Mesenchymal stem cell (in vitro differentiated cells and primary cell): ENCODE data around the gene ANKRD40CL.
A peak's percentile ranks its signal among the peaks of the same experiment; 100 is the strongest.

Source experiments
- DNase-seq: peaks from one replicate; pipeline ENCODE4 v3.0.0-alpha.2; 2013
- H2AFZ ChIP-seq: one replicate; pipeline ENCODE4 v1.6.1; 2013; ENCODE audit warnings: low read depth, mild to moderate bottlenecking, control low read depth, inconsistent platforms, low read length, moderate library complexity
- H2AK5ac ChIP-seq: 2 replicates; pipeline ENCODE4 v1.6.1; 2013; ENCODE audit warnings: low read length, moderate library complexity, mild to moderate bottlenecking, inconsistent platforms; ENCODE audit not compliant: severe bottlenecking
- H2BK120ac ChIP-seq: one replicate; pipeline ENCODE4 v1.6.1; 2013; ENCODE audit warnings: low read depth, mild to moderate bottlenecking, inconsistent platforms, low read length, moderate library complexity
- H2BK12ac ChIP-seq, 2 experiments: one replicate each; pipeline ENCODE4 v1.6.1; 2013; ENCODE audit warnings: inconsistent platforms in 2 of 2, low read length in 2 of 2, mild to moderate bottlenecking in 2 of 2, moderate library complexity in 2 of 2, control low read depth in 1 of 2
- H2BK15ac ChIP-seq: one replicate; pipeline ENCODE4 v1.6.1; 2013; ENCODE audit warnings: mild to moderate bottlenecking, low read depth, inconsistent platforms; ENCODE audit not compliant: poor library complexity, severe bottlenecking
- H2BK5ac ChIP-seq: 2 replicates; pipeline ENCODE4 v1.6.1; 2013; ENCODE audit warnings: low read depth, mild to moderate bottlenecking, low read length, control low read depth, inconsistent platforms; ENCODE audit not compliant: poor library complexity, severe bottlenecking
- H3K14ac ChIP-seq, 2 experiments: one replicate each; pipeline ENCODE4 v1.6.1; 2013; ENCODE audit warnings: inconsistent platforms in 2 of 2, low read length in 2 of 2, control low read depth in 1 of 2, mild to moderate bottlenecking in 1 of 2, moderate library complexity in 1 of 2
- H3K18ac ChIP-seq, 2 experiments: one replicate each; pipeline ENCODE4 v1.6.1; 2013; ENCODE audit warnings: inconsistent platforms in 2 of 2, low read length in 2 of 2, control low read depth in 1 of 2, low read depth in 1 of 2, mild to moderate bottlenecking in 1 of 2
- H3K23ac ChIP-seq, 2 experiments: one replicate each; pipeline ENCODE4 v1.6.1; 2013; ENCODE audit warnings: inconsistent platforms in 2 of 2, low read length in 2 of 2, mild to moderate bottlenecking in 2 of 2, moderate library complexity in 2 of 2, control low read depth in 1 of 2
- H3K27ac ChIP-seq: 2 replicates; pipeline ENCODE4 v1.5.1; 2013; ENCODE audit warnings: mild to moderate bottlenecking, moderate library complexity, low read length, control low read depth, inconsistent platforms; ENCODE audit not compliant: poor library complexity, severe bottlenecking
- H3K27me3 ChIP-seq, 2 experiments: 2 replicates each; pipeline versions ENCODE4 v1.6.1 to v1.7.0; 2013; ENCODE audit warnings: low read length in 2 of 2, mild to moderate bottlenecking in 2 of 2, moderate library complexity in 2 of 2, control low read depth in 1 of 2, inconsistent platforms in 1 of 2; ENCODE audit not compliant: control insufficient read depth in 1 of 2, insufficient read depth in 1 of 2
- H3K36me3 ChIP-seq, 2 experiments: 2 replicates each; pipeline versions ENCODE4 v1.6.1 to v1.7.0; 2013; ENCODE audit warnings: low read length in 2 of 2, control low read depth in 1 of 2, inconsistent platforms in 1 of 2, low read depth in 1 of 2, mild to moderate bottlenecking in 1 of 2; ENCODE audit not compliant: insufficient read depth in 2 of 2, control insufficient read depth in 1 of 2
- H3K4ac ChIP-seq, 2 experiments: one replicate each; pipeline ENCODE4 v1.6.1; 2013; ENCODE audit warnings: inconsistent platforms in 2 of 2, low read length in 2 of 2, mild to moderate bottlenecking in 2 of 2, moderate library complexity in 2 of 2, control low read depth in 1 of 2, low read depth in 1 of 2
- H3K4me1 ChIP-seq: 2 replicates; pipeline ENCODE4 v1.6.1; 2013; ENCODE audit warnings: low read depth, low read length, control low read depth; ENCODE audit not compliant: control insufficient read depth, insufficient read depth
- H3K4me2 ChIP-seq: 2 replicates; pipeline ENCODE4 v1.6.1; 2013; ENCODE audit warnings: low read length, mild to moderate bottlenecking, inconsistent platforms; ENCODE audit not compliant: poor library complexity, severe bottlenecking
- H3K4me3 ChIP-seq, 2 experiments: 2 replicates each; pipeline versions ENCODE4 v1.5.1 to v1.7.0; 2013; ENCODE audit warnings: low read length in 2 of 2, mild to moderate bottlenecking in 2 of 2, control low read depth in 1 of 2, low read depth in 1 of 2; ENCODE audit not compliant: insufficient read depth in 1 of 2
- H3K79me1 ChIP-seq: replicated peaks from 2 replicates; pipeline ENCODE4 v1.6.1; 2013; ENCODE audit warnings: mild to moderate bottlenecking, control low read depth, low read length, inconsistent platforms; ENCODE audit not compliant: poor library complexity, severe bottlenecking
- H3K9ac ChIP-seq: 2 replicates; pipeline ENCODE4 v1.7.0; 2013; ENCODE audit warnings: mild to moderate bottlenecking, low read length, moderate library complexity
- H3K9me3 ChIP-seq: 2 replicates; pipeline ENCODE4 v1.7.0; 2013; ENCODE audit warnings: mild to moderate bottlenecking, low read length; ENCODE audit not compliant: control insufficient read depth
- H4K8ac ChIP-seq: one replicate; pipeline ENCODE4 v1.6.1; 2013; ENCODE audit warnings: inconsistent platforms, mild to moderate bottlenecking, low read length, moderate library complexity
- H4K91ac ChIP-seq: one replicate; pipeline ENCODE4 v1.6.1; 2013; ENCODE audit warnings: mild to moderate bottlenecking, low read length, inconsistent platforms
- WGBS: methylation state at CpG from one replicate; pipeline ENCODE4 v1.1.7; 2013; ENCODE audit warnings: mixed read lengths; 5-methylcytosine and 5-hydroxymethylcytosine counted together

The ANKRD40CL gene

GRCh38 chr17:50783905-50784304 is 16.6 kb upstream of the ANKRD40CL start:
- no peaks in the 10 kb centered on the region for H3K9me3 ChIP-seq
- no peak overlapping the region for H2BK15ac ChIP-seq
- no peak overlapping the region for H2AK5ac ChIP-seq
- H2BK120ac ChIP-seq, result no peak overlapping the region
- H3K4me2 ChIP-seq, result no peak overlapping the region
- no peak for DNase-seq
- H3K18ac ChIP-seq, result no peak overlapping the region
- no peak overlapping the region for H3K9ac ChIP-seq
- no peak overlapping the region for H3K4ac ChIP-seq
- no peaks in the 10 kb centered on the region for H3K79me1 ChIP-seq
- no peak overlapping the region for H3K4me3 ChIP-seq
- no peak overlapping the region for H2BK5ac ChIP-seq
- no peak overlapping the region for H2BK12ac ChIP-seq
- H3K14ac ChIP-seq, result no peak overlapping the region
- H3K27ac ChIP-seq, result no peak overlapping the region
- no peak overlapping the region for H4K91ac ChIP-seq
- peaks cover 5% of the 10 kb centered on the region for H3K4me1 ChIP-seq
- no peaks in the 10 kb centered on the region for H3K27me3 ChIP-seq
- no peak overlapping the region for H3K23ac ChIP-seq
- no peaks in the 10 kb centered on the region for H3K36me3 ChIP-seq
- H4K8ac ChIP-seq, result no peak overlapping the region
- WGBS, result 82% methylated on average over 1 of the region's 2 CpGs
- no peak overlapping the region for H2AFZ ChIP-seq

- WGBS, result 29% methylated on average over 7 of the region's 7 CpGs
- DNase-seq, result peak; percentile 85
- H3K4me2 ChIP-seq, result no peak overlapping the region
- H2BK5ac ChIP-seq, result no peak overlapping the region
- H4K8ac ChIP-seq, result no peak overlapping the region
- H4K91ac ChIP-seq, result no peak overlapping the region
- H3K9ac ChIP-seq, result no peak overlapping the region
- no peak overlapping the region for H2AK5ac ChIP-seq
- H2AFZ ChIP-seq, result no peak overlapping the region
- H3K9me3 ChIP-seq, result no peaks in the 10 kb centered on the region
- no peak overlapping the region for H2BK12ac ChIP-seq
- H3K79me1 ChIP-seq, result no peaks in the 10 kb centered on the region
- no peak overlapping the region for H3K27ac ChIP-seq
- no peak overlapping the region for H3K14ac ChIP-seq
- H3K4ac ChIP-seq, result no peak overlapping the region
- no peak overlapping the region for H3K23ac ChIP-seq
- no peak overlapping the region for H3K4me3 ChIP-seq
- peaks cover 5% of the 10 kb centered on the region for H3K4me1 ChIP-seq
- no peaks in the 10 kb centered on the region for H3K36me3 ChIP-seq
- H3K27me3 ChIP-seq, result no peaks in the 10 kb centered on the region
- H3K18ac ChIP-seq, result no peak overlapping the region
- H2BK120ac ChIP-seq, result no peak overlapping the region
- no peak overlapping the region for H2BK15ac ChIP-seq
Measured at GRCh38 chr17:50783193-50783660, 15.9 kb upstream of the ANKRD40CL start.

- Histone ChIP-seq H3K79me1 (no peaks in the 10 kb centered on the region), H3K9ac (peak overlapping the region; percentile 33), H4K8ac (no peak overlapping the region), H3K4ac (no peak overlapping the region), H3K14ac (no peak overlapping the region), H2AK5ac (no peak overlapping the region), H3K23ac (no peak overlapping the region), H2BK120ac (no peak overlapping the region), H4K91ac (no peak overlapping the region), H2BK12ac (no peak overlapping the region), H3K18ac (no peak overlapping the region), H2BK5ac (no peak overlapping the region), H3K36me3 (no peaks in the 10 kb centered on the region), H3K4me2 (no peak overlapping the region), H3K27me3 (no peaks in the 10 kb centered on the region), H2BK15ac (no peak overlapping the region), H3K9me3 (no peaks in the 10 kb centered on the region), H3K4me1 (no peaks in the 10 kb centered on the region), H2AFZ (no peak overlapping the region), H3K4me3 (peak overlapping the region in 1 of 2 experiments; percentile 67), H3K27ac (no peak overlapping the region)
- WGBS, result 95% methylated on average over 38 of the region's 38 CpGs
- no peak for DNase-seq
Measured at GRCh38 chr17:50781167-50781566, 13.8 kb upstream of the ANKRD40CL start.

- Histone ChIP-seq H2BK5ac (no peak overlapping the region), H3K18ac (no peak overlapping the region), H3K36me3 (no peaks in the 10 kb centered on the region), H3K9ac (no peak overlapping the region), H3K23ac (no peak overlapping the region), H3K4me1 (no peaks in the 10 kb centered on the region), H3K4ac (no peak overlapping the region), H2AK5ac (no peak overlapping the region), H2AFZ (no peak overlapping the region), H3K4me3 (no peak overlapping the region), H3K4me2 (no peak overlapping the region), H2BK12ac (no peak overlapping the region), H4K91ac (no peak overlapping the region), H3K79me1 (no peaks in the 10 kb centered on the region), H3K27me3 (no peaks in the 10 kb centered on the region), H2BK120ac (no peak overlapping the region), H2BK15ac (no peak overlapping the region), H3K14ac (no peak overlapping the region), H4K8ac (no peak overlapping the region), H3K27ac (no peak overlapping the region), H3K9me3 (no peaks in the 10 kb centered on the region)
- 95% methylated on average over 8 of the region's 9 CpGs for WGBS
- no peak for DNase-seq
Measured at GRCh38 chr17:50779747-50780353, 12.5 kb upstream of the ANKRD40CL start.
